ENCODE measurements around the gene PDZK1. TPM values are rescaled to one million over a fixed set of nuclear protein-coding genes. Genes with fewer than 3 reads are reported as not detected.

PDZK1 gene
- total and polyA plus RNA-seq, 2 donors (not counting 3 experiments of a cell fraction or from before 2014, with no cell fraction given) = 0.03 to 0.58 TPM

- no peaks in the 10 kb centered on the region for H3K4me1 ChIP-seq (ENCODE audit: control insufficient read depth, extremely low read depth, insufficient read depth, low read length)
- peaks cover 0 to 6% of the 10 kb centered on the region in 2 experiments for H3K27me3 ChIP-seq (ENCODE audit: control insufficient read depth in 2 of 2, insufficient read depth in 2 of 2, low read length in 2 of 2)
- no peaks in the 10 kb centered on the region for H3K79me2 ChIP-seq (ENCODE audit: control insufficient read depth, insufficient read depth, low read length)
- H3K4me2 ChIP-seq (ENCODE audit: insufficient read depth, low read length) = no peak overlapping the region
- POLR2A ChIA-PET = no interaction called here
- TF ChIP-seq MYC (IDR thresholded peaks at IDR 0.05; ENCODE audit: low read depth, low read length) (no peak), GATA2 (IDR thresholded peaks at IDR 0.05; ENCODE audit: insufficient read depth, insufficient read length, low read depth, low read length) (no peak), MAX (IDR thresholded peaks at IDR 0.05; ENCODE audit: insufficient read depth, insufficient read length) (no peak), FOS (IDR thresholded peaks at IDR 0.05; ENCODE audit: borderline replicate concordance, insufficient read depth, low read length) (no peak), JUN (IDR thresholded peaks at IDR 0.05; ENCODE audit: borderline replicate concordance, insufficient read depth, insufficient read length, low read depth) (no peak), POLR2AphosphoS5 (IDR thresholded peaks at IDR 0.05; ENCODE audit: insufficient read depth, low read depth, low read length) (no peak), CTCF (IDR thresholded peaks at IDR 0.05; ENCODE audit: extremely low read depth in 1 of 2, insufficient read depth in 1 of 2, low read depth in 1 of 2, low read length in 2 of 2) (no peak), EZH2 (IDR thresholded peaks at IDR 0.05; ENCODE audit: borderline replicate concordance, low read depth, low read length, severe bottlenecking) (no peak), POLR2A (IDR thresholded peaks at IDR 0.05; ENCODE audit: low read depth, low read length) (no peak)
- H3K9me3 ChIP-seq (replicated peaks; ENCODE audit: control insufficient read depth, insufficient read depth, low read length) = no peaks in the 10 kb centered on the region
- H4K20me1 ChIP-seq (replicated peaks; ENCODE audit: control insufficient read depth, extremely low read depth, insufficient read depth, low read length) = no peaks in the 10 kb centered on the region
- H3K36me3 ChIP-seq (ENCODE audit: control insufficient read depth in 2 of 2, extremely low read depth in 1 of 2, insufficient read depth in 2 of 2, low read length in 2 of 2) = no peaks in the 10 kb centered on the region
- CTCF ChIA-PET = interaction anchor here (2.3 to 2.6 kb wide), 2 partner anchors 10 to 11 kb away, joined by 13 to 15 read pairs; no protein-coding TSS in a partner anchor
- no peak overlapping the region for H3K4me3 ChIP-seq (replicated peaks in 1 of 3; ENCODE audit: insufficient read depth in 1 of 3, low read depth in 1 of 3, low read length in 3 of 3)
- intact Hi-C loops (cut with micrococcal nuclease) = no loop called here
- no peak overlapping the region for H2AFZ ChIP-seq (ENCODE audit: low read depth, low read length)
- no peaks in the 10 kb centered on the region for H3K9me1 ChIP-seq (replicated peaks; ENCODE audit: control insufficient read depth, extremely low read depth, insufficient read depth, low read length)
- dilution Hi-C loops (cut with MboI; ENCODE audit: extremely low pct_ligation_motif_present, low sequenced_read_pairs) = no loop called here
- FAIRE-seq (no peak), DNase-seq (ENCODE audit: low read depth, low spot score) (no peak)
- H3K27ac ChIP-seq (ENCODE audit: insufficient read depth, low read depth, low read length) = no peak overlapping the region
- BruUV-seq (replicated peaks) = no TSS peak
- no peak overlapping the region for H3K9ac ChIP-seq (replicated peaks; ENCODE audit: extremely low read depth, insufficient read depth, low read length)
Measured at GRCh38 chr1:145710291-145711027, 3.3 kb upstream of the PDZK1 start.

Measured in endothelial cell of umbilical vein (primary cell).